Ecto neural progenitor cell (in vitro differentiated cells): Measurements from ENCODE around the gene EEF2KMT.
A peak's percentile ranks its signal among the peaks of the same experiment; 100 is the strongest.
"Not testable (repeated sequence)": the region's sequence is repeated elsewhere in the genome, so short reads cannot be mapped to it uniquely, and the experiment has no call there.

Source experiments
- DNase-seq: peaks from one replicate; pipeline ENCODE4 v3.0.0-alpha.2; 2018; ENCODE audit warnings: low spot score

Gene EEF2KMT

DNA sequence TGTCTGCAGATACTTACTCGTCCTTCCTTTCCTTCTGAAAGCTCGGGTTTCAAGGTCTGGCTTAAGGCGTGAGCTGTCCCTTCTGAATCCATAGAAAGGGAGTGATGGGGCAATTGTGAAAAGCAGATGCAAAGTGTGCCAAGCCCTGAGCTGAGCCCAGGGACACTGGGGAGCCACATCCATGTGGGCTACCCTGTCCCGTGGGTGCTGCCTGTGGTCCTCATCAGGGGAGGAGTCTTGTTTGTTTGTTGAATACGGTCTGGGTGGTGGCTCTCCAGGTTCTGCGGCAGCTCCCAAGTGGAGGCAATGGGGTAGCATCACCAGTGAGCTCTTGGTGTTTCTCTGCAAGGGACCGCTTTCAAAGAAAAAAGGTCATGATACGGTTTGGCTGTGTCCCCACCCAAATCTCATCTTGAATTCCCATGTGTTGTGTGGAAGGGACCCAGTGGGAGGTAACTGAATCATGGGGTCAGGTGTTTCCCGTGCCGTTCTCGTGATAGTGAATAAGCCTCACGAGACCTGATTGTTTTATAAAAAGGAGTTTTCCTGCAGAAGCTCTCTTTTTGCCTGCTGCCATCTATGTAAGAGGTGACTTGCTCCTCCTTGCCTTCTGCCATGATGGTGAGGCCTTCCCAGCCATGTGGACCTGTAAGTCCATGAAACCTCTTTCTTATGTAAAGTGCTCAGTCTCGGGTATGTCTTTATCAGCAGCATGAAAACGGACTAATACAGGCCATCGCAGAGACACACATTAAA, 27.0 kb downstream of the EEF2KMT start:
- DNase-seq: no peak

DNA sequence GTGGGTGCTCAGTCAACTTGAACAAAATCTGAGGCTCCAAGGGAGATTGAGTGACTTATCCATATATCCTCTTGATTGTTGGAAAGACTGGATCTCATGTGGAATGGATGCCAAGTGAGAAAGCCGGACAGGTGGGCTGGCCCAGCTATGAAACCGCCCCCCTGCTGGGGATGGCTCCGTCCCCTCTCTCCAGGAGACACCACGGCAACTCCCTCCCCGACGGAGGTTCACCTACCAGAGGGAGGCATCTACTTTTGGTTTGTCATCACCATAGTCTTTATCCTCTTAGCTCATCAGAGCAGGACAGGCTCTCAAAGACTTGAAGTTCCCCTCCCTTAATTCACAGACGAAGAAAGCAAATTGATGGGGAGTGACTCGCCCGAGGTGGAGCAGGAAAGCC, 27.7 kb downstream of the EEF2KMT start:
- no peak for DNase-seq

DNA sequence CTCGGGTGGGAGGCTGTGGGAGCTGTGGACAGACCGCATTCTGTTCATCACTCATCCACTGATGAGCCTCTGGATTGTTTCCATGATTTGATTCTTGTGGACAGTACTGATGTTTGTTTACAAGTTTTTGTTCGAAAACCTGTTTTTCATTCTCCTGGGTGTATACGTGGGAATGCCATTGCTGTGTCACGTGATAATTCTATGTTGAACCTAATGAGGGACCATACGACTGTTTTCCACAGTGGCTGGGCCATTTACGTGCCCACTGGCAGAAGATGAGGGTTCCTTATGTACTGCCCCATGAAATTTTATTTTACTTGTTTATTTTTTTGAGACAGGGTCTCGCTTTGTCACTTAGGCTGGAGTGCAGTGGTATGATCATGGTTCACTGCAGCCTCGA, 28.5 kb downstream of the EEF2KMT start:
- no peak for DNase-seq

DNA sequence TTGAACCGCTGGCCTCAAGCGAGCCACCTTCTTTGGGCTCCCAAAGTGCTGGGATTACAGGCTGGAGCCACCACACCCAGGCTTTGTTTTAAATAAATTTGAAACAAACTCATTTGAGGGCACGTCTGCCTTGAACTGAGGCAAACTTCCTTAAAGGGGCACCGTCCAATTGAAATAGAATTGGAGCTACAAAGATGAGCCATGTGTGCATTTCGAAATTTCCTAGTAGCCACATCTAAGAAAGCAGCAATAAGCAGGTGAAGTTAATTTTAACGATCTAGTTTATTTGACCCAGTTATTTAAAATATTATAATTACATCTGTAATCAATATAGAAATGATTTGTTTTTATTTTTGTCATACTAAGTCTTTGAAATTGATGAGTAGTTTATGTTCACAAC, 31.1 kb downstream of the EEF2KMT start:
- DNase-seq: no peak

DNA sequence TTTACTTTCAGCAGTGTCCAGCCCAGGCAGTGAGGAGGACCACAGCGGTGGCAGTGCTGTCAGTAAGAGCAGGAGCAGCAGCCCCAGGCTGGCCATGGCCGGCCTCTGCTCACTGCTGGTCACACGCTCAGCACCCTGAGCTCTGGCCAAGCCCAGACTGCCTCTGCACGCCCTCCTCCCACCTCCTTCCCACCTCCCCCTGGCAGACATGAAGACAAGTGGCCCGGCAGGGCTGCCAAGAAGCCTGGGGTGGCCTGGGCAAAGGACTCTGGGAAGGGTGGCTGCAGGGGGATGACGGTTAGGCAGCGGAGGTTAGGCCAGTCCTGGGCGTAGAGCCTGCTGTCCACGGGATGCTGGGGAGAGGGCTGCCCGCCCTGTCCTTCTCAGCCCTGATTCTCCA, 31.8 kb downstream of the EEF2KMT start, which contains the start of gene C16orf89:
TSS of gene C16orf89 (minus strand) at position 144 of the 400 bp plus-strand sequence. CDS start at position 96, 48 bp downstream.
- DNase-seq: no peak

DNA sequence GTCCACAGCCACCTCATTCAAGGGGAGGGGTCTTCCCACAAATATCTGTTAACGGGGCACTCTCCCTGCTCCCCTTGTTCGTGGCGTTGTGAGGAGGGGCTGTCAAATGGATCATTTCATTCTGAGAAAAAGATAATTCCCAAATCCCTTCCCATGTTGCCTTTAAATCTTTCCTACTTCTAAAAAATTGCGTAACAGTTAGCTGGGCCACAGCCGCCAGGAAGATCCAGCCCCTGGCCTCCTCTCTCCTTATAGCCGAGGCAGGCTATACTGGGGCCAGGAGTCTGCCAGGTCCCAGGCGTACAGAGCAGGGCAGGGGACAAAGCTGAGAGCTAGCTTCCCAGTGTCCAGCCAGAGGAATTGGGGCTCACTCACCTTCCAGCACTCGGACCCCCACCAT, 32.3 kb downstream of the EEF2KMT start:
- no peak for DNase-seq

DNA sequence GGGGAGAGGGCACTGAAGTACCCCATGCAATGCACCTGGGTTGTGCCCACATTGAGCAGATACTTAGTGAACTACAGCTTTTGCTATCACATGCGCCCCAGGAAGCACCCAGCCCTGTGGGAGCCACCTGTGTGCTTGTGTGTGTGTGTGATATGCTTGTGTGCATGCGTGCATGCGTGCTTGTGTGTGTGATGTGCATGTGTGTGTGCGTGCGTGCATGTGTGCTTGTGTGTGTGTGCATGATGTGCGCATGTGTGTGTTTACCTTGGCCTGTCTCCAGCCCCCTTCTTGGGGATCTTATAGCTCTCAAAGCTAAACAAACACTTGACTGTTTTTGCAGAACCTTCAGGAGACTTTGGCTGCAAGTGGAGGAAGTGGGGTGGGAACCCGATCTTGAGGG, 32.7 kb downstream of the EEF2KMT start:
- DNase-seq: no peak

DNA sequence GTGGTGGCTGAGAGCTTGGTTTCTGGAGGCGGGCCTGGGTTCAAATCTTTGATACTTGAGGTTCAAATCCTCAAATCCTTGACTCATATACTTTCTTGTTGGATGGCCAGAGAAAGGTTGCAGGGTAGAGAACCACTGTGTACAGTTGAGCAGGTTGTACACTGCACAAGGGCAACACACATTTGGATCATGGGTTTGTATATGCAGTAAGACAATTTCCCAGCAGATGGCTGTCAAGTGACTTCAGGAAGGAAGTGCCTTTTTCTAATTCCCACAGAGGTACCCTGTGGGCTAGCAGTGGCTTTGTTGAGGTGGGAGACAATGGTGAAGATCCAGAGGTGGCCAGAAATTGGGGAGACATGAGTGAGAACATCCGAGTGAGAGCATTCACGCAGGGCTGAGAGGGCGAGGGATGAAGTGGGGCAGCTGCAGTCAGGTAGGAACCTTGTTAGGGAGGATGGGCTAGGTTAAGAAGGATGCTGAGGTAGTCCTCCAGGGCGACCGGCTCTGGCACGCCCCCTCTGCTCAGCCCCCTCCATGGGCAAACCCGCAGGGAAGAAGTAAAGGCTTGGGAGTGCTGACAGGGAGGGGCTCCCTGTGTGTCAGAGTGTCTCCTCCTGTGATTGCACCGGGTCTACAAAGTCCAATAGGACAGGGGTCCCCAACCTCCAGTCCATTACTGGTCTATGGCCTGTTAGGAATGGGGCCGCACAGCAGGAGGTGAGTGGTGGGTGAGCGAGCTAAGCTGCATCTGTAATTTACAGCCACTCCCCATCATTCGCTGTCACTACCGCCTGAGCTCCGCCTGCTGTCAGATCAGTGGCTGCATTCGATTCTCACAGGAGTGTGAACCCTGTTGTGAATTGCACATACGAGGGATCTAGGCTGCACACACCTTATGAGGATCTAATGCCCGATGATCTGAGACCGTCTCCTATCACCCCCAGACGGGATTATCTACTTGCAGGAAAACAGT, 34.5 kb downstream of the EEF2KMT start:
- no peak for DNase-seq

DNA sequence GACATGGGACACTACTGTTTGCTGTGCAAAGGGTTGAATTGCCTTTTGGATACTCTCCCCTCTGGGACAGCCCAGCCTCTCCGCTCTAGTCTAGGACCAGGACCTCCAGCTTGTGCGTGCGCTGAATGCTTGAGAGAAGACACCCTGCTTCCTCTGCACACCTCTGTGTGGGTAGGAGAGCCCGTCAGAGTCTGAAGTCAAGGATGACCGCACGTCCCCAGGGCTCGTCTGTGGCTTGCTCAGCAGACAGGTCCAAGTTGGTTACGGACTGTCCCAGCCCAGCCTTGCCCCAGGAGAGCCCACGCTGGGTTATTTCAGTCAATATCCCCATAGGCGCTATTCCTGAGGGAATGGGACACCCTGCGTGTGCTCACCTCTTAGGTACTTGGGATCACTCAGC, 35.5 kb downstream of the EEF2KMT start:
- DNase-seq: no peak

DNA sequence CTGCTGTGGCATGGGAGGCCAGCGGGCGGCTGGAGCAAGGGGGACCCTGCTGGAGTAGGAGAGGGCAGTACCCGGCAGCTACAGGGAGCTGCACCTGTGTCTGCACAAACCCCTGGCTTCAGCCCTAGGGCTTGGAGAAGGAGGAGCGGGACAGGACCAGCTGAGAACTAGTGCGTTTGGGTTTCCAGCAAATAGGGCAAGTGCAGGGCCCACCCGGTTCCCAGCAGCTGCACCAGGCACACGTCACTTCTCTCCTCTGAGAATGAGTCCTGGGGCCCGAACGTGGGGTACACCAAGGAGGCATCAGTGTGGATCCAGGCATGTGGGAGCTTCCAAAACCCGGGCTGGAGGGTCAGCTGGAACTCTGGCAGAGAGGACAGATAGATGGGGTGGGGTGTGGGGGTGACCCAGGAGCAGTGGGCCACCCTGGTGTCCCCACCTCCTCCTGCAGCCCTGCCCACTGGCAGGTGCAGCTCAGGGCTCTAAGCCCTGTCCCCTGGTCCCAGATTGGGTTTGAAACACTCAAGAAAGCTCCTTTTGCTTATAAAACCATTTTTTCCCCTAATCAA, 37.4 kb downstream of the EEF2KMT start:
- no peak for DNase-seq

DNA sequence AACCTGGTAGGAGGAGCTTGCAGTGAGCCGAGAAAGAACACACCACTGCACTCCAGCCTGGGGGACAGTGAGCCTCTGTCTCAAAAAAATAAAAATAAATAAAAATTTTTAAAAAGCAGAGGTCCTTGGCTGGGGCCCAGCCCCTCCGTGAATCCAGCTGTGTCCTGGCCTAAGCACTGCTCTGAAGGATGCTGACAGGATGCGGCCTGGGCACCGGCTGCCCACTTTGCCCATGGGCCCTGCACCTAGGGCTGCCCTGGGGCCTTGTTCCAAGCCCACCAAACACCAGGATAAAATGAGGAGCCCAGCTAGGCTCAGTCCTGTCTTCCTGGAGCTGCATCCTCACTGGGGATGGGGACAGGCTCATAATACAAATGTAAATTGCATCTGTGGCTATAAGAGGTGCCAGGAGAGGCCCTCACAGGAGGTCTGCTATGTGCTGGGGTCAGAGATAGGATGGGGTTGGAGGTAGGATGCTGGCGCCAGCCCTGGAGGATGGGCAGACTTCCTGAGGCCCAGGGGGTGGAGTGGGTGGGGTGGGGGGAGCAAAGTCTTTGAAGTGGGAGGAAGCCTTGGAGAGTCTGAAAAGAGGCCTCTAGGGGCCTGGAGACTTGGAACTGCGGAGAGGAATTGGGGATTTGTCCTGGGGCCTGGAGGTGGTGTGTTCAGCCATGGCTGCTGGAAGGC, 38.1 kb downstream of the EEF2KMT start:
- DNase-seq: no peak

DNA sequence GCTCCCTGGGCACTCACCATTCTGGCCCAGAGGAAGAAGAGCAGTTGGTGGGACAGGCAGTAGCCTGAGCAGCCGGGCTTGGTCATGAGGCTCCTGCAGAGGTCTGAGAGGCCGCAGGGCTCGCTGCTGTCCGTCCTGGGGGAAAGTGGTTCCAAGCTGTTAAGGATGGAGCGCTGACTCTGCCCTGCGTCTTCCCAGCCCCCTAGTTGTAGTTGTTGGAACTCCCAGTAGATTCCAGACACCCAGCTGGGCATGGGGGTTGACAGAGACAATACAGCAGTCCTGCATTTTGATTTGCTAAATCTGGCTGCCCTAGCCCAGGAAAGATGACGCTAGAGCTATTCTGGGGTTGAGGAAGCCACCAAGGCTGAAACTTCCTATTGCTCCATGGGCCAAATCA, 39.1 kb downstream of the EEF2KMT start:
- DNase-seq: peak; percentile 81

DNA sequence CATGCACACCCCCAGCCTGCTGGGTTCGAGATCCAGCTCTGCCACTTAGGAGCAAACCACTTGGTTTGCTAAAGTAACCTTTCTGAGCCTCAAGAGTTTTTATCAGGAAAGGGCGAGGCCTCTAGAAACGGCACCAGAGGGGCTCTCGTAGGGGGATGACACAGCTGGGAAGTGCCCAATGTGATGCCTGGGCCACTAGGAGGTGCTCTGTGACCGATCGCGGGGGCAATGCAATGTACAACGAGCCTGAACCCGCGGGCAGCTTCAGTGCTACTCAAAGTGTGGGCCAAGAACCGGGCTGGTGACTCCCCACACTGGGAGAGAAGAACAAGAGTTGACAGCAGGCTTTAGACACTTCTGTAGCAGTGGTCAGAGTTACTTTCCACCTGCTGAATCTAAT, 41.2 kb downstream of the EEF2KMT start:
- peak; percentile 74 for DNase-seq

DNA sequence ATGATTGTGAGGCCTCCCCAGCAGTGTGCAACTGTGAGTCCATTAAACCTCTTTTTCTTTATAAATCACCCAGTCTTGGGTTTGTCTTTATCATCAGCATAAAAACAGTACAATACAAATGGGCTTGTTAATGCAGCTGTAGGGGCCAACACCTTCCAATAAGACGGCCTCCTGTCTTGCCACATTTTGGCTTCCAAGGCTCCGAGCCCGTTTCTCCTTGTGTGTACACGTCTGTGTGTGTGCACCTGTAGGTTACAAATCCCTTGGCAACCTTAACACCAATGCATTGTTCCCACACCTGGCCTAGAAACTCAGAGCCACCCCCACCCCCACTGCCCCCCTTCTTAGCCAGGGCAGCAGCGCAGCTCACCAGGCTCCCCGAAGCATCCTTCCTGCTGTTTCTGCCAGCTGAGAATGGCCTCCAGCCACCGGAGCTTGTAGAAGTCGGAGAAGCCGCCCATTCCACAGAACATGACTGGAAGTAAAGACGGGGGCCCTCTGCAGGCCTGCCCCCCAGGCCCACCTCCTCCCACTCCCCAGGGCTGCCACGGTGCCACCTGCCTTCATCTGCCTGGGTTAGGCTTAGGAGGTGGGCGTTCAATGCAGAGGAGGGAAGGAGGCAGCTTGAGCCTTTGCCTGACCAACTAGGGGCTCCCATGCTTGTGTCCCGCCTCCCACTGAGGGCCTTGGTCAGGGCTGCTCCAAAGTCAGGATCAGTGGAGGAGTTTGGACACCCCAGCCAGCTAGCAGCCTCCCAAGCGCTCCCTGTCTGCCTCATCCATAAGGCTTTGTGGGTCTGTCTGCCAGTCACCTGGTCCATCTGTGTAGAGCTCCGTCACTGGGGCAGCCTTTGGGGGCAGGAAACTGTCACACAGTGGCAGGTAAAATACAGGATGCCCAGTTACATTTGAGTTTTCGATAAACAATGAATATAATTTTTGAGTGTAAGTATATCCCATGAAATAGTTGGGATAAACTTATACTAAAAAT, 42.4 kb downstream of the EEF2KMT start:
- DNase-seq: no peak

DNA sequence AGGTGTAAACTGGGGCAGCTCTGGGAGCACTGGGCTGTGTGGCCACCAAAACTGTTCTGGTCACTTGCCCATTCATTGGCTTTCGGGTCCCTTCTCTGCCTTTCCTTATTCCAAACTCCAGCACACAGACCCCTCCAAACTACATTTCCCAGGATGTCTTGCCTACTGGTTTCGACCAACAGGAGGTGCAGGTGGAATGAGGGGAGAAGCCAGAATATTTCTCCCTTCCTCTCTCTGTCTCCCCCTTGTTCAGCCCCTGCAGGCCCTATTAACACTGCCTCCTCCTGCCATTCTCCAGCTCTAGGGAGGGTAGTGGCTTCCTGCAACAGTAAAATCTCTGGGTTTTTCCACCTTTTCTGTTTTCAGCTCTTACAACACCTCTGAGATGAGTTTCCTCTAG, 50.7 kb downstream of the EEF2KMT start:
- no peak for DNase-seq

DNA sequence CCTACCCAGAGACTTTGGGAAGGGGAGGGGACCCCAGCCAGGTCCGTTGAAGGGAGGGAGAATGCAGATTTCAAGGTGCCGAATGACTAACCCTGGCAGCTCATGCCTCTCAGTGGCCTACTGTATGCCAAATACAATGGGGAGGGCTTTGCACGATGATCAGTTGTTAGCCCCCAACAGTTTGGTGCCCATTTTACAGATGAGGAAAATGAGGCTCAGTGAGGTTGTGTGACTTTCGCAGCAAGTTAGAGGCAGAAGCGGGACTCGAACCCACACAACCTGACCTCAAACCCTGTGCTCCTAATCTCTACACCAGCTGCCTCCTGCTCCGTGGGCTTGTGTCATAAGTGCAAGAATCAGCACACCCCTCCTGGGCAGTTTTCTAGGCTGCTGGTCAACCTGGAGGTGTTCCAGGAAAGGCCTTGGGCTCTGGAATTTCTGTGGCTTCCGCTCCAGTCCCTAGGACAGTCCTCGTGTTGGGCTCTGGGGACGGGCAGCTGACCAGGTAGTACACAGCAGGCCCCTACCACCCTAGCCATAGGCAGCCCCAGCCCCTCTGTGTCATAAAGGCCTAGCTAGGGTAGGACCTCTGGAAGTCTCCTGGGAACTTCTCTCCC, 52.0 kb downstream of the EEF2KMT start:
- no peak for DNase-seq

DNA sequence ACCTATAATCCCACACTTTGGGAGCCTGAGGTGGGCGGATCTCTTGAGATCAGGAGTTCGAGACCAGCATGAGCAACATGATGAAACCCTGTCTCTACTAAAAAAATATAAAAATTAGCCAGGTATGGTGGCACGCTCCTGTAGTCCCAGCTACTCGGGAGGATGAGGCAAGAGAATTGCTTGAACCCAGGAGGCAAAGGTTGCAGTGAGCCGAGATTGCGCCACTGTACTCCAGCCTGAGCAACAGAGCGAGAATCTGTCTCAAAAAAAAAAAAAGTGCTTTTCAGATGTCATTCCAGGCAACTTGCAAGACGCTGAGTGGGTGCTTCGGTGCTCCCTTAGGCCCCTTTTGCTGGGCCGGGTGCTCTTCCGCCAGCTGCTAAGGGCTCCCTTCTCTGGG, 53.0 kb downstream of the EEF2KMT start:
- DNase-seq: not testable (repeated sequence)

DNA sequence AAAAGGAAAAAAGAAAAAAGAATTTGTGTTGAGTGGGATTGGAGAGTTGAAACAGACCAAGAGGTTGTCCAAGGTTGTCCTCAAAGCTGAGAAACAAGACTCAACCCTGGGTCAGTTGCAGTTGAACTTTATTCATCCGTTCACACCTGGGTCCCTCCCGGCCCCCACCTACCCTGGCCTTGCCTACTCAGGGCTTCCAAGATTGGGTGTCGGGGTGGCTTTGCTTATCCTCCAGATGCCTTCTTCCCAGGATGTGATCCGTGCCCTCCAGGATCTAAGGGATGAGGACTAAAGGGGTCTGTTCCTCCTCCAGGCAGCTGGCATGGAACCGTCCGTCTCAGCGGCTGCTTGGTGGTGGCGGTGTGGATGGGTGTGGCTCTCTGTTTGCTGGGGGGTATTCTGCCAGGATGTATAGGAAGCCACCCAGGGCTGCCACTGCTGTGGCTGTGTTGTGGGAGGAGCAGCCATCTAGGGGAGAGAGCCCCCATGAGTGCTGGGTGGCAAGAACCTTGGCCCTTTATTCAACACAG, 53.5 kb downstream of the EEF2KMT start:
- no peak for DNase-seq

DNA sequence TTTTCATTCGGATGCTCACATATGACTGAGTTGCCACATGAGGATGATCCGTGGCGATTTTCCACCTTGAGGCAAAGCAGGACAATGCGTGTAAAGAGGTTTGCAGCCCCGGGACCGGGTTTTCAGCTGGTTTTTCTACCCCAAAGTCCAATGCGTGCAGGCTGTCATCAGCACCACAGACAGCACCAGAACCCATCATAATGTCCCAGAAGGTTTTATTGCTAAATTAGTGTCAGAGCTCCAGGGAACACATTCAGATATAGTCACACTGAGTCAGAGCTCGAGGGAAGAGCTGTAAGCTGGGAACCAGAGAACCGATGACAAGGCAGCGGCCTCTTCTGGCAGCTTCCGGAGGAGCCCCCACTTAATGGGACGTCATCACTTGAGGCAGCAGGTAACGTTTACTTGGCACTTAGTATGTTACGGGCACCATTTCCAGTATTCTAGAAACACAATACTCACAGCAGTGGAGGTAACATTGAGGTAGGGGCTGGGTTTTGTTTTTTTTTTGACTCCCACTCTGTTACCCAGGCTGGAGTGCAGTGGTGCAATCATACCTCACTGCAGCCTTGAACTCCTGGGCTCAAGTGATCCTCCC, 54.9 kb downstream of the EEF2KMT start:
- DNase-seq: no peak
